AG04450 (cell line): ENCODE measurements around the gene DYTN. TPM values are rescaled to one million over a fixed set of nuclear protein-coding genes. Genes with fewer than 3 reads are reported as not detected.

Experiments
- CTCF ChIA-PET: fragments of 300-600, 350-600 bp; formaldehyde crosslinking; extraction: SDS; loops from one replicate; lab custom pipeline; 2022; ENCODE audit warnings: antibody characterized with exemption, inconsistent platforms; lab: Charles Lee
- POLR2A ChIA-PET: fragments of 350-600 bp; formaldehyde crosslinking; extraction: SDS; loops from one replicate; lab custom pipeline; 2021; ENCODE audit warnings: antibody characterized with exemption, inconsistent platforms; lab: Yijun Ruan, JAX
- DNase-seq: peaks from one replicate; pipeline ENCODE4 v3.0.0-alpha.2; 2011; ENCODE audit warnings: low read depth, low spot score
- H3K27ac ChIP-seq: one replicate; pipeline ENCODE4 v1.5.1; 2012; ENCODE audit warnings: low read depth, low read length, control low read depth
- H3K27me3 ChIP-seq: one replicate; pipeline ENCODE4 v1.6.0; 2012; ENCODE audit warnings: low read length; ENCODE audit not compliant: control insufficient read depth, insufficient read depth
- H3K4me3 ChIP-seq: 2 replicates; pipeline ENCODE4 v1.5.1; 2011; ENCODE audit warnings: mild to moderate bottlenecking, low read depth, low read length, control low read depth
- H3K9me3 ChIP-seq: 2 replicates; pipeline ENCODE4 v1.5.1; 2012; ENCODE audit warnings: low read length; ENCODE audit not compliant: control insufficient read depth, insufficient read depth
- CTCF ChIP-seq: IDR thresholded peaks from 2 replicates; pipeline ENCODE4 v1.5.1; 2011; ENCODE audit warnings: low read depth, low read length, control low read depth, inconsistent platforms
- polyA plus RNA-seq: library from polyadenylated mRNA; depleted of rRNA; stranded (reverse); fragments of >200 nt; gene quantifications from 2 replicates; pipeline ENCODE4 v1.2.3, GENCODE V29; 2011

Gene DYTN
- polyA plus RNA-seq, 1 experiment = not detected

DNA sequence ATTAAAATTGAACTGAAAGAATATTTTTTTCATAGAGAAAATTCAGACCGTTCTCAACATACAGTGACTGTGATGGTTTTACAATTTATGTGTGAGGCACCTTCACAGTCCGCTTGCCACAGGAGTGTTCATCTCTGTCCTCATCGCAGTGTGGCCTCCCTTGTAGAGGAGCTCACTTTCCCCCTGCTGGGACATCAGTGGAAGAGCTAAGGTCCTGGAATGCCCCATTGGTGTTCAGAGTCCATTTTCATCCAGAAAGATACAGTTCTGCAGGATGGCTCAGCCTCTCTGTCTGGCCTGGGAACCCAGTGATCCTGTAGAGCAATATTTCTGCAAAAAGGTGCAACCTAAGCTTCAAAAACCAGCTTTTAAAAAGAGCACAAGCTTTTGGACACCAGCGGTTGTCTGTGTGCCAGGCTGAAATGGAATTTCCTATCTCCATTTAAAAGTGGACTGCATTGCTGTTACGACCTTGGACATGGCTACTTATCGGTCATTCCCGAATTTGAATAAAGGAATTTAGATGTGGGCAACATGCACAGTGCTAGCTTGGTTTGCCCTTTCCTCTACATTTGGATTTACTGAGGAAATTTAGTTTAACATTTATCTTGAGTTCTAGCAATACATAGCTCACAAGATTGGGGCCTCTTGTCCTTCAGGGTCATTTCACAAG lies 102.6 kb downstream of the DYTN start:
- DNase-seq = no peak
- CTCF ChIA-PET = no interaction called here
- no peak for TF ChIP-seq CTCF
- no peak overlapping the region for H3K4me3 ChIP-seq
- no peaks in the 10 kb centered on the region for H3K27me3 ChIP-seq
- no peak overlapping the region for H3K27ac ChIP-seq
- no peaks in the 10 kb centered on the region for H3K9me3 ChIP-seq
- POLR2A ChIA-PET = no interaction called here

DNA sequence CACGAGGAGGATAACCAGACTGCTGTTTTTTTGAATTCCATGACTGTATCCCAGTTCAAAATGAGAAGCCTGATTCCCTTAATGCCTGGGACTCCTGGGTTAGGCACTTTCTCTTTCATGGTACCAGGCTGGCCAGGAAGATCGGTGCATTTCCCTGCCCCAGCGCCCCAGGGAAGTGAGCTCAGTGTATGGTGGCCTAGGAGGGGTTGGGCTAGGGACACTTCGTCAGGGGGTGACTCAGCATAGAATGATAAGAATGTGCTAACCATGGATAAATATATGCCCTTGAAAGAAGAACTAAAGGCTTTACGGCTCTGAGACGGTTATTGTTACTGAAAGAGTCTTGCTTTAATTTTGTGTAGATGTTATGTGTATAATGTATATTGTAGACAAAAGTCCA lies 103.4 kb downstream of the DYTN start:
- DNase-seq = no peak
- Histone ChIP-seq H3K27me3 (no peaks in the 10 kb centered on the region), H3K4me3 (no peak overlapping the region), H3K9me3 (no peaks in the 10 kb centered on the region), H3K27ac (no peak overlapping the region)
- no peak for TF ChIP-seq CTCF
- ChIA-PET CTCF (no interaction called here), POLR2A (no interaction called here)

DNA sequence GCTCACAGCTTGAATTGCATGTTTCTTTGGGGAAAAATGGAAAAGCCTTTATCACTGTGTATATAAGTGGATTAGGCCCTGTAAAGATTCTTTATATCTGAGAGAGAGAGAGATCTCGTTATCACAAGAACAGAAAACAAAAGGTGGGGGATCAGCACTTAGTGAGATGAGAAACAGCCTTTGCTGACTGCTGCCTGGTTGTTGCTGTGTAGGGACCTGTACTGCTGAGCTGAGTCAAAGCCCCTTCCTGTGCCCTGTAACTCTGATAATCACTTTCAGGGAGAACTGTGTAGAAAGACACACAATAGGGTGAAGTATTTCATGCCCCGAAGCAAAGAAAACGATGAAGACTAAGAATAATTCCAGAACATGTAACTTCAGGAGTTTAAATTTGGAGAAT lies 106.5 kb downstream of the DYTN start:
- Histone ChIP-seq H3K27ac (no peak overlapping the region), H3K4me3 (no peak overlapping the region), H3K9me3 (no peaks in the 10 kb centered on the region), H3K27me3 (no peaks in the 10 kb centered on the region)
- CTCF ChIA-PET = no interaction called here
- DNase-seq = no peak
- POLR2A ChIA-PET = no interaction called here
- TF ChIP-seq CTCF = no peak

DNA sequence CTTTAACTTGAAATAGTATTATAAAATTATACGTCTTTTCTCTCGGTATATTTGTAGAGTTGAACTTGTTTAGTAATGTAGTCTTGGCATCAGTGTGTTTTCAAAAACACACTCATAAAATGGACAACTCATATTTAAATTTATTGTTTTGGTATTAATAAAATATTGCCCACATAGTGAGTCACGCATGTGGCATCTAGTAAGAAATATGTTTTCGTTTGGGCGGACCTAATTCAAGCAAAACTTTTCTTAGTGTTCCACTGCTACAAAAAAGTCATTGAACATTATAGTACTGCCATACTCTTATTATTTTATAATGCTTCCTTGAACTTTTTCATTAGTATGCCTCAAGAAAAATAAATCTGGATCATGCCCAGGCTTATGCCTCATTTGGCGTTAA lies 107.0 kb downstream of the DYTN start:
- DNase-seq = no peak
- POLR2A ChIA-PET = no interaction called here
- Histone ChIP-seq H3K9me3 (no peaks in the 10 kb centered on the region), H3K27ac (no peak overlapping the region), H3K4me3 (no peak overlapping the region), H3K27me3 (no peaks in the 10 kb centered on the region)
- CTCF ChIA-PET = no interaction called here
- no peak for TF ChIP-seq CTCF

- Histone ChIP-seq H3K27me3 (no peaks in the 10 kb centered on the region), H3K4me3 (no peak overlapping the region), H3K27ac (no peak overlapping the region), H3K9me3 (no peaks in the 10 kb centered on the region)
- ChIA-PET CTCF (no interaction called here), POLR2A (no interaction called here)
- TF ChIP-seq CTCF = no peak
- no peak for DNase-seq
Observed at GRCh38 chr2:206610451-206610850, 107.7 kb downstream of the DYTN start.
